ENCODE measurements around the gene CLIC5.

CLIC5 gene

GRCh38 chr6:45881705-45882467 is 133.8 kb downstream of the CLIC5 start:
- no peak for DNase-seq

- DNase-seq, result no peak
Measured at GRCh38 chr6:45880676-45881075, 135.0 kb downstream of the CLIC5 start.

GRCh38 chr6:45880159-45880558 is 135.5 kb downstream of the CLIC5 start:
- DNase-seq, result no peak

- no peak for DNase-seq
Measured at GRCh38 chr6:45877970-45878590, 137.6 kb downstream of the CLIC5 start.

- DNase-seq, result no peak
Measured at GRCh38 chr6:45872827-45873365, 142.8 kb downstream of the CLIC5 start.

GRCh38 chr6:45870531-45870930 is 145.1 kb downstream of the CLIC5 start:
- no peak for DNase-seq

- no peak for DNase-seq
Measured at GRCh38 chr6:45864651-45865050, 151.0 kb downstream of the CLIC5 start.

- DNase-seq, result no peak
Measured at GRCh38 chr6:45858691-45859090, 157.0 kb downstream of the CLIC5 start.

GRCh38 chr6:45857827-45858226 is 157.8 kb downstream of the CLIC5 start:
- DNase-seq, result no peak

GRCh38 chr6:45855642-45856394 is 159.8 kb downstream of the CLIC5 start:
- DNase-seq, result no peak

- no peak for DNase-seq
Measured at GRCh38 chr6:45854149-45854742, 161.4 kb downstream of the CLIC5 start.

GRCh38 chr6:45851034-45851400 is 164.6 kb downstream of the CLIC5 start:
- DNase-seq, result no peak

- no peak for DNase-seq
Measured at GRCh38 chr6:45850378-45851033, 165.2 kb downstream of the CLIC5 start.

GRCh38 chr6:45845567-45845966 is 170.1 kb downstream of the CLIC5 start:
- DNase-seq, result no peak

- no peak for DNase-seq
Measured at GRCh38 chr6:45844986-45845385, 170.7 kb downstream of the CLIC5 start.

GRCh38 chr6:45843848-45844521 is 171.7 kb downstream of the CLIC5 start:
- DNase-seq, result no peak

GRCh38 chr6:45841062-45841461 is 174.6 kb downstream of the CLIC5 start:
- DNase-seq, result no peak

- DNase-seq, result no peak
Measured at GRCh38 chr6:45838996-45839395, 176.7 kb downstream of the CLIC5 start.

- no peak for DNase-seq
Measured at GRCh38 chr6:45838451-45838850, 177.2 kb downstream of the CLIC5 start.

GRCh38 chr6:45837541-45838200 is 178.0 kb downstream of the CLIC5 start:
- no peak for DNase-seq

- no peak for DNase-seq
Measured at GRCh38 chr6:45836984-45837383, 178.7 kb downstream of the CLIC5 start.

GRCh38 chr6:45836438-45836824 is 179.2 kb downstream of the CLIC5 start:
- DNase-seq, result no peak
